ENCODE results near the gene BTBD9. TPM values are rescaled to one million over a fixed set of nuclear protein-coding genes. Genes with fewer than 3 reads are reported as not detected.

Gene BTBD9
- total RNA-seq, 2 donors from 2014 or later: 16.2 to 28.3 TPM

GRCh38 chr6:38460186-38460585 is 179.5 kb downstream of the BTBD9 start:
- Mint-ChIP-seq H3K9me3 (peaks cover 3% of the 10 kb centered on the region), H3K27ac (no peak overlapping the region), H3K4me1 (no peaks in the 10 kb centered on the region), H3K36me3 (ENCODE audit: low read depth) (no peaks in the 10 kb centered on the region), H3K4me3 (no peak overlapping the region), H3K27me3 (no peaks in the 10 kb centered on the region)
- no peak for ATAC-seq (replicated peaks)

DNA sequence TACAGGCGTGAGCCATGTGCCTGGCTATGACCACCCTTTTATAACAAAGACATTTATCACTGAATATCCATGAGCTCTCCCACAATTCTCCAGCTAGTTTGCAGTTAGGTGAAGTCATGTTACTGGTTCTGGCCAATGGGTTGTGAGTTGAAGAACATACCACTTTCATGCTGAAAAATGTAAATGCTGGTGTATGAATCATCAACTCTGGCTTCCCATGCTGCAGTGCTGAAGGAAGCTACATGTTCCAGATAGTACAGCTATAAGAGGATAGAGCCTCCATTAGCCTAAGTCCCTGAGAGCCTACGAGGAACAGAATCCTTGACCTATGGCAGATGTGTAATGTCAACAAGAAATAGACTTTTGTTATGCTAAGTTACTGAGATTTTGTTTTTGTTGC is 180.4 kb downstream of the BTBD9 start:
- Mint-ChIP-seq H3K27me3 (no peaks in the 10 kb centered on the region), H3K4me1 (no peaks in the 10 kb centered on the region), H3K36me3 (ENCODE audit: low read depth) (no peaks in the 10 kb centered on the region), H3K9me3 (peaks cover 3% of the 10 kb centered on the region), H3K4me3 (no peak overlapping the region), H3K27ac (no peak overlapping the region)
- ATAC-seq (replicated peaks): no peak

DNA sequence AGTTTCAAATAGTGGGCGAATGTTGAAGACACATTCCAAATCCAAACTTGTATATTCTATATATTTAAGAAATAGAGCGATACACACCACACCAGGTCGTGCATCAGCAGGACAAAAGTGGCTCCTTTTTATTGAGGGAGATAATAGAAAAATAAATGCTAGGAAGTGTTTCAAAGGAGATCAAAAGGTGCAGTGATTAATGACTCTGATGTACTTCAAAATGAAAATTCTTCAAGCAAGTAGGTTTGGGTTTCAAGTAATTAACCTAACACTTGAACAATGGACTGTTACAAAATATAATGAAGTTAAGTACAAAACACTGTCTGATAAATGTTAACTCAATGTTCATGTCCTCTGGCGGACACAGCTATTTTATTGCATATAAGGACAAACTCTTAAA is 185.9 kb downstream of the BTBD9 start:
- H3K36me3 Mint-ChIP-seq (ENCODE audit: low read depth): no peaks in the 10 kb centered on the region
- no peak overlapping the region for H3K27ac Mint-ChIP-seq
- no peaks in the 10 kb centered on the region for H3K4me1 Mint-ChIP-seq
- no peaks in the 10 kb centered on the region for H3K9me3 Mint-ChIP-seq
- no peaks in the 10 kb centered on the region for H3K27me3 Mint-ChIP-seq
- H3K4me3 Mint-ChIP-seq: no peak overlapping the region
- no peak for ATAC-seq (replicated peaks)

- ATAC-seq (replicated peaks): no peak
- Mint-ChIP-seq H3K4me1 (no peaks in the 10 kb centered on the region), H3K4me3 (no peak overlapping the region), H3K36me3 (ENCODE audit: low read depth) (no peaks in the 10 kb centered on the region), H3K27ac (no peak overlapping the region), H3K27me3 (no peaks in the 10 kb centered on the region), H3K9me3 (no peaks in the 10 kb centered on the region)
Observed at GRCh38 chr6:38452816-38453660, 186.7 kb downstream of the BTBD9 start.

- no peak for ATAC-seq (replicated peaks)
- no peaks in the 10 kb centered on the region for H3K36me3 Mint-ChIP-seq (ENCODE audit: low read depth)
- H3K4me1 Mint-ChIP-seq: no peaks in the 10 kb centered on the region
- no peaks in the 10 kb centered on the region for H3K9me3 Mint-ChIP-seq
- no peaks in the 10 kb centered on the region for H3K27me3 Mint-ChIP-seq
- no peak overlapping the region for H3K4me3 Mint-ChIP-seq
- H3K27ac Mint-ChIP-seq: no peak overlapping the region
Observed at GRCh38 chr6:38450717-38451116, 189.0 kb downstream of the BTBD9 start.

DNA sequence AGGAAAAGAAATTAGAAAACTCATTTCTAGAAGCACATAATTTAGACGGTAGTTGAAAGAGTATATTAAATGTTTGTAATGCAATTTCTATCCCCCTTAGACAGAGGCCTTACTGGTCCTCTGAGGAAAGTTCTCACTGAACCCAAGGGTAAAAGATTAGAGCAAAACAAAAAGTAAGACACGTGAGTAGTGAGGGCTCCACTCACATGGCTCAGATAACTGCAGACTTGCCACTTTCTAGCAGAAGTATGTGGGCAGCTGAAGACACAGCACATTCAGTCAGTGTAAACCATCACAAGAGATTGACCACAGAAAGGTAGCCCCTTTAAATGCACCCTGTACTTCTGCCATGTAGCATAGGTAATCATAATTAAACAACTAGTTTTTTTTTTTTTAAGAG is 193.8 kb downstream of the BTBD9 start:
- Mint-ChIP-seq H3K4me3 (no peak overlapping the region), H3K27ac (no peak overlapping the region), H3K4me1 (peaks cover 10% of the 10 kb centered on the region), H3K36me3 (ENCODE audit: low read depth) (no peaks in the 10 kb centered on the region), H3K9me3 (no peaks in the 10 kb centered on the region), H3K27me3 (no peaks in the 10 kb centered on the region)
- ATAC-seq (replicated peaks): no peak

GRCh38 chr6:38445336-38445735 is 194.4 kb downstream of the BTBD9 start:
- peaks cover 10% of the 10 kb centered on the region for H3K4me1 Mint-ChIP-seq
- no peak overlapping the region for H3K27ac Mint-ChIP-seq
- H3K36me3 Mint-ChIP-seq (ENCODE audit: low read depth): no peaks in the 10 kb centered on the region
- no peaks in the 10 kb centered on the region for H3K9me3 Mint-ChIP-seq
- no peaks in the 10 kb centered on the region for H3K27me3 Mint-ChIP-seq
- no peak for ATAC-seq (replicated peaks)
- no peak overlapping the region for H3K4me3 Mint-ChIP-seq

DNA sequence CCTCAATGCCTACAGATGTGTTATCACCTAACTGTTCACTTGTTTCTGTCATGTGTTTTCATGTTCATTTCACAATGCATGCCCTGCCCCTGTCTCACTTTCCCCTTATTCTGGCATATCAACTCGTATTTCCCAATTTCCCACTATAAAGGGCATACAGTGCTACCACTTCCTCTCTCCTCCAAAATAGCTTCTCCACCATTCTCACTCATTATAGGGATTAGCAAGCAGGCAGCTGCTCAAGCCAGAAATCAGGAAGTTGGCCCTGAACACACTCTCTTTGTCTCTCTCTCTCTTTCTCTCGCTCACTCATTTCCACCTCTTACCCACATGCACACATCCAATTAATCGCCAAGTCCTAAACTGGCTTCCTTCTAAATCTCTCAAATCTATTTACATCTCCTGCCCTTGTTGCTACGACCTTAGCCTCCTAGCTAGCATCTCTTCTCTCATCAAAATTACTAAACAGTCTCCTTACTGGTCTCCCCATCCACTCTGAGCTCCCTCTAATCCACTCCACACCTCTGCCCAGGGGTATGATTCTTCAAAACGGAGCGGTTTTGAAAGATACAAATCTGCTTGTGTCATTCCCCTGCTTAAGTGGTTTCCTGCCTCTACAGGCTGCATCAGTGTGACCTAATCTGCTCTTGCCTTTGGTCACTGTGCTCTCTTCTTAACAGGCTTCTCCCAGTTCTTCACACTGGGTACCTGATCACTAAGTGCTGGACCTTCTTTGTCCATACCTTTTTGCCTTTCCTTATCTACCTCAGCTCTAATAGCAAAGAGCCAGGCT is 196.2 kb downstream of the BTBD9 start:
- Mint-ChIP-seq H3K36me3 (ENCODE audit: low read depth) (no peaks in the 10 kb centered on the region), H3K27me3 (no peaks in the 10 kb centered on the region), H3K4me1 (peaks cover 12% of the 10 kb centered on the region), H3K27ac (peak overlapping the region; percentile 25), H3K9me3 (no peaks in the 10 kb centered on the region), H3K4me3 (no peak overlapping the region)
- peak; percentile 75 for ATAC-seq (replicated peaks)

GRCh38 chr6:38438097-38438496 is 201.6 kb downstream of the BTBD9 start:
- H3K36me3 Mint-ChIP-seq (ENCODE audit: low read depth): no peaks in the 10 kb centered on the region
- H3K27ac Mint-ChIP-seq: peak overlapping the region; percentile 34
- no peak for ATAC-seq (replicated peaks)
- no peak overlapping the region for H3K4me3 Mint-ChIP-seq
- peaks cover 4% of the 10 kb centered on the region for H3K9me3 Mint-ChIP-seq
- H3K4me1 Mint-ChIP-seq: peaks cover 7% of the 10 kb centered on the region
- no peaks in the 10 kb centered on the region for H3K27me3 Mint-ChIP-seq

DNA sequence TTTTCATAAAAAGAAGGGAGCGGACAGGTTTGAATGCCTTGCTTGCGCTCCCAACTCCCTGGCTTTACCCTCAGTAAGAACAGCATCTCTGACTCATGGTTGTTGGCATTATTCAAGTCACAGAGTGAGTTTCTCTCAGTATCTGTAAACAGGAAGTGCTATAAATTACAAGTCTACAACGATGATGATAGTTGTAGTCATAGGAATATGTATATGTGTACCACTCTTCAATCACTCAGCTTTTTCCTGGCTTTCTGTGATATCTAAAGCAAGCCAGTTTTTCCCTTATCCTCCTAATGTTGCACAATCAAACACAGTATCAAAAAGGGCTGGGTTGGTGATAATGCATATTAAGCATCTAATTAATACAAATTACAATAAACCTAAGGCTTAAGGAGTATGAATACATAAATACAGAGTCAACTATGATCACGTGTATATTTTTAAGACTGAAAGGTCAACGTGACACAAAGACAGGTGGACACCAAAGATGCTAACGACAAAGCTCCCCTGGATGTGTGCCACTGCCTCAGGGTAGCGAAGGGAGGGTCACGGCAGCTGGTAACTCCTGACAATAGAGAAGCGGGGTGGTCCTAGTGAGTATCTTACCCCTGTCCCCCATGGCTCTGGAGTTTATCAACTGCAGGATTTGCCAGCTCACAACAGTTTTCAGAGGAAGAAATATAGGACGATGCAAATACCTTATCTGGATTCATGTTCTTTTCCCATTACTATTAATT is 202.8 kb downstream of the BTBD9 start:
- Mint-ChIP-seq H3K36me3 (ENCODE audit: low read depth) (no peaks in the 10 kb centered on the region), H3K4me1 (peaks cover 12% of the 10 kb centered on the region), H3K27me3 (no peaks in the 10 kb centered on the region), H3K4me3 (no peak overlapping the region), H3K27ac (peak overlapping the region; percentile 34), H3K9me3 (peaks cover 4% of the 10 kb centered on the region)
- ATAC-seq (replicated peaks): peak; percentile 87

GRCh38 chr6:38435330-38435729 is 204.4 kb downstream of the BTBD9 start:
- H3K4me3 Mint-ChIP-seq: no peak overlapping the region

DNA sequence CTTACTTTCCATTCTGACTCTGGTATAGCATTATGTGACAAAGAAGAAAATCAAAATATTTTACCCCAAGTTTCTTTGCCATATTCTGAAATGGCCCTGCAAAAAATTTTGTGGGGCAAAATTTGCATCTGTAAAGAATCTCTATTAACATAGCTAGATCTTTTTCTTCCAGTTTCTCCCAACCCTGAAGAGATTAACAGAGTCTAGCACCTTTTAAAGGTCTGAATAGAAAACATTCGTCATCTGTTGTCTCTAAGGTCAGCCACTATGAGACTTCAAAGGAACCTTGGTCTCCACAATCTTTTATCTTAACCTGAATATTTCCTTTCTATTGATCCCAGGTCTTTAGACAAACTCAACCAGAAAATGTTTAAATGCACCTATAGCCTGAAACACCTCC is 205.7 kb downstream of the BTBD9 start:
- no peak overlapping the region for H3K4me3 Mint-ChIP-seq
- ATAC-seq (replicated peaks): no peak
- peak overlapping the region; percentile 42 for H3K27ac Mint-ChIP-seq
- H3K9me3 Mint-ChIP-seq: peaks cover 4% of the 10 kb centered on the region
- no peaks in the 10 kb centered on the region for H3K36me3 Mint-ChIP-seq (ENCODE audit: low read depth)
- H3K4me1 Mint-ChIP-seq: peaks cover 18% of the 10 kb centered on the region
- H3K27me3 Mint-ChIP-seq: no peaks in the 10 kb centered on the region

More at GRCh38 chr6:38435330-38435729, 204.4 kb downstream of the BTBD9 start:
- no peaks in the 10 kb centered on the region for H3K27me3 Mint-ChIP-seq
- H3K27ac Mint-ChIP-seq: no peak overlapping the region
- no peak for ATAC-seq (replicated peaks)
- H3K4me1 Mint-ChIP-seq: peaks cover 18% of the 10 kb centered on the region
- peaks cover 4% of the 10 kb centered on the region for H3K9me3 Mint-ChIP-seq
- no peaks in the 10 kb centered on the region for H3K36me3 Mint-ChIP-seq (ENCODE audit: low read depth)

DNA sequence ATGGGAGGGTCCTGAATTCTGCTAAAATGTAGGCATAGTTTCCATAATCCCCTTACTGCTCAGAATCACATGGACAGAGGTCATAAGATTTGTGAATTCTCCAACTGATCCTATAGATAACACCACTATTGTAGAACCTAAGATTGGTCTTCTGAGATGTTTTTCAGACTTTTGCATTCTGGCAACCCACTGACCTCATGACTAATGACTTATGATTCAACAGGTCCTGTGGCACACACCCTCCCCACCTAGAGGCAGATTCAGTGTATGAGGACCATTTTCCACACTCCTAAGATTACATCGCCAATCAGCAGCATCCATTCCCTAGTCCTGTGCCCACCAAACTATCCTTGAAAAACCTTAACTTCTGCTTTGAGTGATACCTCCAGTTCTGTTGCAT is 207.2 kb downstream of the BTBD9 start:
- H3K4me1 Mint-ChIP-seq: peaks cover 14% of the 10 kb centered on the region
- H3K27ac Mint-ChIP-seq: peak overlapping the region; percentile 3
- peaks cover 4% of the 10 kb centered on the region for H3K9me3 Mint-ChIP-seq
- H3K4me3 Mint-ChIP-seq: no peak overlapping the region
- ATAC-seq (replicated peaks): peak; percentile 80
- H3K27me3 Mint-ChIP-seq: no peaks in the 10 kb centered on the region
- no peaks in the 10 kb centered on the region for H3K36me3 Mint-ChIP-seq (ENCODE audit: low read depth)

- H3K27me3 Mint-ChIP-seq: no peaks in the 10 kb centered on the region
Observed at GRCh38 chr6:38432079-38432478, 207.7 kb downstream of the BTBD9 start.

More at GRCh38 chr6:38432079-38432478, 207.7 kb downstream of the BTBD9 start:
- ATAC-seq (replicated peaks): peak; percentile 55
- Mint-ChIP-seq H3K9me3 (peaks cover 4% of the 10 kb centered on the region), H3K36me3 (ENCODE audit: low read depth) (no peaks in the 10 kb centered on the region), H3K4me3 (no peak overlapping the region), H3K27ac (peak overlapping the region; percentile 3), H3K4me1 (peaks cover 14% of the 10 kb centered on the region)
